HepG2 (cell line): ENCODE results near the gene ARHGAP26. TPM values are rescaled to one million over a fixed set of nuclear protein-coding genes. Genes with fewer than 3 reads are reported as not detected.

Experiments
- AGO2 ChIP-seq: fragments of 200-400 bp; formaldehyde crosslinking; optimal IDR thresholded peaks from 2 replicates; pipeline ENCODE3; 2017; ENCODE audit warnings: mild to moderate bottlenecking, low read depth, low read length, moderate library complexity
- BCL6 ChIP-seq: IDR thresholded peaks from 2 replicates; pipeline ENCODE4 v1.6.1; 2016; ENCODE audit warnings: missing genetic modification reagents, missing compliant biosample characterization
- CERS6 ChIP-seq: sonication (generic); formaldehyde crosslinking; IDR thresholded peaks from 2 replicates; pipeline ENCODE4 v1.5.0; 2020; ENCODE audit warnings: missing genetic modification reagents
- CTCF ChIP-seq: sonication (generic); formaldehyde crosslinking; IDR thresholded peaks from 2 replicates; pipeline ENCODE4 v1.5.0; 2020; ENCODE audit warnings: mild to moderate bottlenecking, missing genetic modification reagents, moderate library complexity
- FOXA3 ChIP-seq: IDR thresholded peaks from 2 replicates; pipeline ENCODE4 v1.6.1; 2016; ENCODE audit warnings: missing genetic modification reagents, missing compliant biosample characterization
- HOXA5 ChIP-seq: sonication (generic); formaldehyde crosslinking; IDR thresholded peaks from 2 replicates; pipeline ENCODE4 v1.4.0; 2020; ENCODE audit warnings: missing genetic modification reagents
- KLF9 ChIP-seq: IDR thresholded peaks from 2 replicates; pipeline ENCODE4 v1.6.1; 2016; ENCODE audit warnings: low read depth
- NFE2L2 ChIP-seq: fragments of 150-350 bp; IDR thresholded peaks from 2 replicates; pipeline ENCODE4 v1.6.1; 2014; ENCODE audit warnings: low read length
- PCBP1 ChIP-seq: fragments of 200-400 bp; formaldehyde crosslinking; IDR thresholded peaks from 2 replicates; pipeline ENCODE4 v1.6.1; 2017; ENCODE audit warnings: mild to moderate bottlenecking, low read depth, low read length, borderline replicate concordance
- RAD51 ChIP-seq: fragments of 450-650 bp; IDR thresholded peaks from 2 replicates; pipeline ENCODE4 v1.6.1; 2016; ENCODE audit warnings: borderline replicate concordance
- SIN3A ChIP-seq: IDR thresholded peaks from 2 replicates; pipeline ENCODE4 v1.6.1; 2011; ENCODE audit warnings: low read depth, mild to moderate bottlenecking, control low read depth, low read length, borderline replicate concordance
- SRF ChIP-seq: IDR thresholded peaks from 2 replicates; pipeline ENCODE4 v1.6.1; 2011; ENCODE audit warnings: mild to moderate bottlenecking, low read depth, low read length, moderate library complexity
- TEAD2 ChIP-seq: sonication (generic); formaldehyde crosslinking; IDR thresholded peaks from 2 replicates; pipeline ENCODE4 v1.9.0; 2021; ENCODE audit warnings: missing genetic modification reagents
- XBP1 ChIP-seq: sonication (generic); formaldehyde crosslinking; IDR thresholded peaks from 2 replicates; pipeline ENCODE4 v1.5.0; 2020; ENCODE audit warnings: missing genetic modification reagents
- ZNF33A ChIP-seq: sonication (generic); formaldehyde crosslinking; IDR thresholded peaks from 2 replicates; pipeline ENCODE4 v1.5.1; 2020; ENCODE audit warnings: missing genetic modification reagents, mild to moderate bottlenecking, moderate library complexity, borderline replicate concordance
- ZNF552 ChIP-seq: sonication (generic); formaldehyde crosslinking; IDR thresholded peaks from 2 replicates; pipeline ENCODE4 v1.9.0; 2022; ENCODE audit warnings: missing genetic modification reagents, mild to moderate bottlenecking, borderline replicate concordance
- ZNF674 ChIP-seq: sonication (generic); formaldehyde crosslinking; IDR thresholded peaks from 2 replicates; pipeline ENCODE4 v1.5.0; 2020; ENCODE audit warnings: low read depth, mild to moderate bottlenecking, missing genetic modification reagents
- ZSCAN20 ChIP-seq: sonication (generic); formaldehyde crosslinking; IDR thresholded peaks from 2 replicates; pipeline ENCODE4 v1.4.0; 2020; ENCODE audit warnings: missing genetic modification reagents, mild to moderate bottlenecking, borderline replicate concordance
- polyA plus RNA-seq, 8 experiments: library from polyadenylated mRNA; depleted of rRNA in 3 of 8; stranded (reverse) in 7 of 8; unstranded in 1 of 8; fragments of >200 nt; fragmentation: Illumina TruSeq in 4 of 8; extraction: Trizol in 4 of 8; gene quantifications; 2 replicates each; pipeline versions ENCODE4 v1.2.1 to v1.2.3, GENCODE V29; 2011 to 2016; ENCODE audit warnings: low read depth in 4 of 8, missing spikeins in 1 of 8, mixed read lengths in 1 of 8; ENCODE audit not compliant: insufficient read depth in 1 of 8
- total RNA-seq, 5 experiments: library from RNA; depleted of rRNA; stranded (reverse); fragments of >200 nt; fragmentation: Illumina TruSeq; extraction: Trizol; gene quantifications; 2 replicates each; pipeline ENCODE4 v1.2.3, GENCODE V29; 2016; ENCODE audit warnings: low read depth in 1 of 5
- TF ChIP-seq, protein P1 (sequence below): sonication (generic); formaldehyde crosslinking; IDR thresholded peaks from 2 replicates; pipeline ENCODE4 v1.4.0; 2020; ENCODE audit warnings: missing genetic modification reagents
- TF ChIP-seq, protein P2 (sequence below): sonication (generic); formaldehyde crosslinking; IDR thresholded peaks from 2 replicates; pipeline ENCODE4 v1.5.0; 2020; ENCODE audit warnings: mild to moderate bottlenecking, missing genetic modification reagents, borderline replicate concordance
- TF ChIP-seq, protein P3 (sequence below): sonication (generic); formaldehyde crosslinking; IDR thresholded peaks from 2 replicates; pipeline ENCODE4 v1.5.1; 2020; ENCODE audit warnings: missing genetic modification reagents, mild to moderate bottlenecking, borderline replicate concordance

ARHGAP26 gene
- total and polyA plus RNA-seq, 2 of the 13 experiments (the other 11 are each of a cell fraction or from before 2014, with no cell fraction given), result 9.6 to 18.2 TPM

- TF ChIP-seq ZNF552 (no peak), TEAD2 (CRISPR knock-in tag) (no peak), FOXA3 (CRISPR knock-in tag) (peak; percentile 15; the same call in 1 of the 2 replicates), ZNF674 (CRISPR knock-in tag) (no peak), PCBP1 (no peak; the same call in 1 of the 2 replicates), XBP1 (CRISPR knock-in tag) (no peak), SIN3A (peak; percentile 73; the same call in 1 of the 2 replicates), CTCF (CRISPR knock-in tag) (peak; percentile 72), BCL6 (CRISPR knock-in tag) (no peak), SRF (no peak), ZNF33A (no peak), NFE2L2 (no peak), RAD51 (no peak), ZSCAN20 (CRISPR knock-in tag) (peak; percentile 54; the same call in 1 of the 2 replicates), KLF9 (no peak), CERS6 (CRISPR knock-in tag) (no peak), HOXA5 (peak; percentile 68), AGO2 (no peak)
- TF ChIP-seq, protein P1, sequence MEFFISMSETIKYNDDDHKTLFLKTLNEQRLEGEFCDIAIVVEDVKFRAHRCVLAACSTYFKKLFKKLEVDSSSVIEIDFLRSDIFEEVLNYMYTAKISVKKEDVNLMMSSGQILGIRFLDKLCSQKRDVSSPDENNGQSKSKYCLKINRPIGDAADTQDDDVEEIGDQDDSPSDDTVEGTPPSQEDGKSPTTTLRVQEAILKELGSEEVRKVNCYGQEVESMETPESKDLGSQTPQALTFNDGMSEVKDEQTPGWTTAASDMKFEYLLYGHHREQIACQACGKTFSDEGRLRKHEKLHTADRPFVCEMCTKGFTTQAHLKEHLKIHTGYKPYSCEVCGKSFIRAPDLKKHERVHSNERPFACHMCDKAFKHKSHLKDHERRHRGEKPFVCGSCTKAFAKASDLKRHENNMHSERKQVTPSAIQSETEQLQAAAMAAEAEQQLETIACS (CRISPR knock-in tag), result no peak; the same call in 1 of the 2 replicates
- TF ChIP-seq, protein P2, sequence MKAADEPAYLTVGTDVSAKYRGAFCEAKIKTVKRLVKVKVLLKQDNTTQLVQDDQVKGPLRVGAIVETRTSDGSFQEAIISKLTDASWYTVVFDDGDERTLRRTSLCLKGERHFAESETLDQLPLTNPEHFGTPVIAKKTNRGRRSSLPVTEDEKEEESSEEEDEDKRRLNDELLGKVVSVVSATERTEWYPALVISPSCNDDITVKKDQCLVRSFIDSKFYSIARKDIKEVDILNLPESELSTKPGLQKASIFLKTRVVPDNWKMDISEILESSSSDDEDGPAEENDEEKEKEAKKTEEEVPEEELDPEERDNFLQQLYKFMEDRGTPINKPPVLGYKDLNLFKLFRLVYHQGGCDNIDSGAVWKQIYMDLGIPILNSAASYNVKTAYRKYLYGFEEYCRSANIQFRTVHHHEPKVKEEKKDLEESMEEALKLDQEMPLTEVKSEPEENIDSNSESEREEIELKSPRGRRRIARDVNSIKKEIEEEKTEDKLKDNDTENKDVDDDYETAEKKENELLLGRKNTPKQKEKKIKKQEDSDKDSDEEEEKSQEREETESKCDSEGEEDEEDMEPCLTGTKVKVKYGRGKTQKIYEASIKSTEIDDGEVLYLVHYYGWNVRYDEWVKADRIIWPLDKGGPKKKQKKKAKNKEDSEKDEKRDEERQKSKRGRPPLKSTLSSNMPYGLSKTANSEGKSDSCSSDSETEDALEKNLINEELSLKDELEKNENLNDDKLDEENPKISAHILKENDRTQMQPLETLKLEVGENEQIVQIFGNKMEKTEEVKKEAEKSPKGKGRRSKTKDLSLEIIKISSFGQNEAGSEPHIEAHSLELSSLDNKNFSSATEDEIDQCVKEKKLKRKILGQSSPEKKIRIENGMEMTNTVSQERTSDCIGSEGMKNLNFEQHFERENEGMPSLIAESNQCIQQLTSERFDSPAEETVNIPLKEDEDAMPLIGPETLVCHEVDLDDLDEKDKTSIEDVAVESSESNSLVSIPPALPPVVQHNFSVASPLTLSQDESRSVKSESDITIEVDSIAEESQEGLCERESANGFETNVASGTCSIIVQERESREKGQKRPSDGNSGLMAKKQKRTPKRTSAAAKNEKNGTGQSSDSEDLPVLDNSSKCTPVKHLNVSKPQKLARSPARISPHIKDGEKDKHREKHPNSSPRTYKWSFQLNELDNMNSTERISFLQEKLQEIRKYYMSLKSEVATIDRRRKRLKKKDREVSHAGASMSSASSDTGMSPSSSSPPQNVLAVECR (CRISPR knock-in tag), result peak; percentile 60; the same call in 1 of the 2 replicates
- TF ChIP-seq, protein P3, sequence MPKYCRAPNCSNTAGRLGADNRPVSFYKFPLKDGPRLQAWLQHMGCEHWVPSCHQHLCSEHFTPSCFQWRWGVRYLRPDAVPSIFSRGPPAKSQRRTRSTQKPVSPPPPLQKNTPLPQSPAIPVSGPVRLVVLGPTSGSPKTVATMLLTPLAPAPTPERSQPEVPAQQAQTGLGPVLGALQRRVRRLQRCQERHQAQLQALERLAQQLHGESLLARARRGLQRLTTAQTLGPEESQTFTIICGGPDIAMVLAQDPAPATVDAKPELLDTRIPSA (CRISPR knock-in tag), result no peak
Measured at GRCh38 chr5:142769793-142770649, at the start of gene ARHGAP26 (continued).
